GM19035 (cell line): ENCODE measurements around the gene GRIN3B.

ENCODE experiments used
- ATAC-seq: cut with Tn5 transposase; IDR thresholded peaks from one replicate; pipeline ENCODE4 v1.9.1; 2021; ENCODE audit not compliant: unreplicated experiment

GRIN3B gene

DNA sequence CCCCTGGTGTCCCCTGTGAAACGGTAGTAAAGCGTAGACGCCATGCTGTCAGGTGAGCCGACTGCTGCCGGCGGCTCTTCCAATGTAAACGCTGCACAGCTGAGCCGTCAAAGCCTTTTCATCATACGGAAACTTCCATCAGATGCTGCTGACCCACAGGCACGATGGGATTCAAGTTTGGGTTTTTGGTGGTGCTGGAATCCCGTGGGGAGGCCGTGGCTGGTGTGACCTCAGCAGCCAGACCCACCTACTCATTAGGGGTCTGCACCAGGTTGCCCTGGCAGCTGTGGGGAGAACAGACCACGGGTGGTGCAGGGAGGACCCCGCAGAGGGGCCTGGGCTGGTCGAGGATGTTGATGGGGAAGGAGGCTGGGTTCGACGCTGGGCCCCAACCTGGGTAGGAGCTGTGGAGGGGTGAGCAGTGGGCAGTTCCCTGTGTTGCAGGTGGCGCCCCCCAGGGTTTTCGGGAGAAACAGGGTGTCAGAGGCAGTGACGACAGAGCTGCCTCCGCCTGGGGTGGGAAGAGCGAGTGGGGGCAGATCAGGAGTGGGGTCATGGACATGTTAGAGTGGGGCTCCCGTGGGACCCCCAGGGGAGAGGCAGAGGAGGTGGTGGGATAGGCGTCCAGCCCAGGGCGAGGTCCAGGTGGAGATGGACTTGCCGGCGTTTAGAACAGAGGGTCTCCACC lies 6.6 kb downstream of the GRIN3B start:
- no peak for ATAC-seq

DNA sequence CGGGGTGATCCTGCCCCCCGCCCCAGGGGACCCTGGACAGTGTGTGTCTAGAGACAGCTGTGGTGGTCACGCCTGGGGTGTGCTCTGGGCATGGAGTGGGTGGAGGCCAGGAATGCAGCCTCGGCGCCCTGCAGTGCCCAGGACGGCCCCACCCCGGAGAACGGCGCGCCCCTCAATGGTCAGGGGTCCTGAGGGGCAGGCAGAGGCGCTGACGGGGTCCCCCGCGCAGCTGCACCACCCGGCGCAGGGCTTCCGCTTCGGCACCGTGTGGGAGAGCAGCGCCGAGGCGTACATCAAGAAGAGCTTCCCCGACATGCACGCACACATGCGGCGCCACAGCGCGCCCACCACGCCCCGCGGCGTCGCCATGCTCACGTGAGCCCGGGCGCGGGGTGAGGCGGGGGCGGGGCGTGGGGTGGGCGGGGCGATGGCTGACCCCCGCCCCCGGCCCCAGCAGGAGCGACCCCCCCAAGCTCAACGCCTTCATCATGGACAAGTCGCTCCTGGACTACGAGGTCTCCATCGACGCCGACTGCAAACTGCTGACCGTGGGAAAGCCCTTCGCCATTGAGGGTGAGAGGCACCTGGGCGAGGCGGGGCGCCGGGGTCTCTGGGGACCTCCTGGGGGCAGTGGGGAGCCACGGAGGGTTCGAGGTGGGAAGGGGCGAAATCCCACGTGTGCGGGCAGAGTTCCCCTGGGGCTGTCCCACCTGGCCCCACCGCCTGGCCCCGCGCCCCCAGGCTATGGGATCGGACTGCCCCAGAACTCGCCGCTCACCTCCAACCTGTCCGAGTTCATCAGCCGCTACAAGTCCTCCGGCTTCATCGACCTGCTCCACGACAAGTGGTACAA lies 7.4 kb downstream of the GRIN3B start:
- ATAC-seq = no peak

DNA sequence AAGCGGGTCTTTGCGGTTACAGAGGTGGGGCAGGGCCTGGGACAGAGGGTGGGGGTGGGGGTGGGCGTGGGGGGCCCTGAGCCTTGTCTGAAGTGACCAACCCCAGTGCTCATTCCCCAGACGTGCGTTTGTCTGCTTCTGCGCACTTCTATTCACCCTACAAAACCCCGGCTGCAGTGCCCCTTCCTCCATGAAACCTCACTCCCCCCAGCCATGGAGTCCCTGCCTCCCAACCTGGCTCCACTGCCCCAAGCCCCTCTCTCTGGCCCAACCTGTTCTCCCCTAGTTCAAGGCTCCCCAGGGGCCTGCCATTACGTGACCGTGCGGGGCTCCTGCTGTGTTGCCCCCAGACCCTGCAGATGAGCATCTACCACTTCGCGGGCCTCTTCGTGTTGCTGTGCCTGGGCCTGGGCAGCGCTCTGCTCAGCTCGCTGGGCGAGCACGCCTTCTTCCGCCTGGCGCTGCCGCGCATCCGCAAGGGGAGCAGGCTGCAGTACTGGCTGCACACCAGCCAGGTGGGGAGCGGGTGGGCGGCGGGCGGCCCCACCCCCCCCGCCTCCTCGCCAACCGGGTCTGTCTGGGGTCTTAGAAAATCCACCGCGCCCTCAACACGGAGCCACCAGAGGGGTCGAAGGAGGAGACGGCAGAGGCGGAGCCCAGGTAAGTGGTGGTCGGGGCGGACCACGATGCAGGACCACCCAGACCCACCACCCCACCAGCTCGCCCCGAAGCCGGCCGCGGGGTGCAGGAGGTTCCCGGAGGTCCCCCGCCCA lies 8.2 kb downstream of the GRIN3B start:
- ATAC-seq = no peak

DNA sequence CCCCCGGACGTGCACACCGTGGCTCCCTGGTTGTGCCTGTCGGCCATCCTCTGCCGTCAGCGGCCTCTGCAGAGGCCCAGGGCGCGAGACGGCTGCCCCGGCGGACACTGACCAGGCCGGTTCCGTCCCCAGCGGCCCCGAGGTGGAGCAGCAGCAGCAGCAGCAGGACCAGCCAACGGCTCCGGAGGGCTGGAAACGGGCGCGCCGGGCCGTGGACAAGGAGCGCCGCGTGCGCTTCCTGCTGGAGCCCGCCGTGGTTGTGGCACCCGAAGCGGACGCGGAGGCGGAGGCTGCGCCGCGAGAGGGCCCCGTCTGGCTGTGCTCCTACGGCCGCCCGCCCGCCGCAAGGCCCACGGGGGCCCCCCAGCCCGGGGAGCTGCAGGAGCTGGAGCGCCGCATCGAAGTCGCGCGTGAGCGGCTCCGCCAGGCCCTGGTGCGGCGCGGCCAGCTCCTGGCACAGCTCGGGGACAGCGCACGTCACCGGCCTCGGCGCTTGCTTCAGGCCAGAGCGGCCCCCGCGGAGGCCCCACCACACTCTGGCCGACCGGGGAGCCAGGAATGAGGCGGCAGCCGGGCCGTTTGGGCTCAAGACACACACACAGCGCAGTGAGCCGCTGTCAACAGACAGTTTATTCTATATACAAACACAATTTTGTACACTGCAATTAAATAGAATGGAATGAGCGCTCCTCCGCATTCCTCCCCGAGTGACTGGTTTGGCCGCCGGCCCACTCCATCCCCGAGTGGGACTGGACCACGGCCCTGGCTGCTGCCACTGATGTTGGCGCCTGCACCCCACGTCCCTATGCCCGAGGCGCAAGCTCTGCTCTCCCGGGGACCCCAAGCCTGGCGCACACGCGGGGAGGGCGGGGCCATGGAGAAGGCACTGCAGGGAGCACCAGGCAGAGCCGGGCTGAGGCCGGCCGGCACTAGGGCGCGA lies 9.1 kb downstream of the GRIN3B start:
- no peak for ATAC-seq

DNA sequence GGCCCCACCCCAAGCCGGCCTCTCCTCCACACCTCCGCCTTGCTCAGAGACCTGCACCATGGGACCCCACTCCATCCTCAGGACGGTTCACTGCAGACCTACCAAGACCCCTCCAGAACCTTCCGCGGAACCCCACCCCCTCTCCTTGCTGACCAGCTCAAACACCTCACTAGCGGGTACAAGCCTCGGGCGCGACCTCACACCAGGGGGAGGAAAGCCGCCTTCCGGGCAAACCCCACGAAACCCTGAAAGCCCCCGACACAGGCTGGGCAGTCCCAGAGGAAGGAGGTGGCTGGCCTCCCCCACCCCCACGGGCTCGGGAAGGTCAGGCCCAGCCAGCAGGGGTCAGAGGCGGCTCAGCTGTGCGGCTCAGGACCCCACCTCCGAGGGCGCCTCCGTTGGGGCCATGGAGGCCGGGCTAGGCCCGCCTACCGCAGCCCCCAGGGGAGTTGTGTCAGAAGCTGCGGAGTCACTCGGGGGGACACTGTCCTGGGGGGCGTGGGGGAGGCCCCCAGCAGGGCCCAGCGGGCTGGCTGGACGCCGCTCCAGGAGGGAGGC lies 9.8 kb downstream of the GRIN3B start:
- ATAC-seq = no peak

DNA sequence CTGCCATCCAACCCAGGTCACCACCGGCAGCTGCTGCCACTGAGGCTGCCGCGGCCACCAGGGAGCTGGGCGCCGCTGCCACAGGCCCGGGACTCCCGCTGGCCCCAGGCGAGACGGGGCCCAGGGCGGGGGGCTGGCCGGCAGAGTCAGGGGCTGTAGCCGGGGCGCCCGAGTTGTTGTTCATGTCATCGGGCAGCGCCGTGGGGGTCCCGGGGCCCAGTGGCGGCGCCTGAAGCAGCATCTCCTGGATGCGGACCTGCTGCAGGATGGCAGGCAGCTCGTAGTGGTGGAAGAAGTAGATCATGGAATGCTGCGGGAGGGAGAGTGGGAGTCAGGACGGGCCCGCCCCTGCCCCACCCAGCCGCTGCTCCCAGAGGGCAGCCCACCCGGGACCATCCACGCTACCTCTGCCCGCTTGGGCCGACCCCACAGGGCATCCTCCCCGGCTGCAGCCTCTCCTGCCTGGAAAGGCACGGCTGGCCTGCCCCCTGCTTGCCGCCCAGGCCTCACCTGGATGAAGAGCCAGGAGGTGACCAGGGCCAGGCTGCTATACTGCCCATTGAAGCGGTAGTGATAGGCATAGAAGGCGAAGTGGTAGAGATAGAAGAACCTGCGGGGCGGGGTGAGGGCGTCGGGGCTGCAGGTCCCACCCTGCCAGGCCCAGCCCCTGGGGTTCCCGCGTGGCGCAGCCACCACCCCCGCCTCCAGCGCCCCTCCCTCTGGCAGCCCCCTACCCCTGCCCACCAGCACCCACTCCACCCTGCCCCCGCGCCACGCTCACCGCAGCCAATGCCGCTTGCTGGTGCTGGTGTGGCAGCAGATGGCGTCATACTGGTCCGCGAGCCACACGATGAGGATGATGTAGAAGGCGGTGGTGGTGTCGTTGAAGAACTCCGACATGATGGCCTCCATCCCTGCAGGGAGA lies 10.6 kb downstream of the GRIN3B start:
- no peak for ATAC-seq

DNA sequence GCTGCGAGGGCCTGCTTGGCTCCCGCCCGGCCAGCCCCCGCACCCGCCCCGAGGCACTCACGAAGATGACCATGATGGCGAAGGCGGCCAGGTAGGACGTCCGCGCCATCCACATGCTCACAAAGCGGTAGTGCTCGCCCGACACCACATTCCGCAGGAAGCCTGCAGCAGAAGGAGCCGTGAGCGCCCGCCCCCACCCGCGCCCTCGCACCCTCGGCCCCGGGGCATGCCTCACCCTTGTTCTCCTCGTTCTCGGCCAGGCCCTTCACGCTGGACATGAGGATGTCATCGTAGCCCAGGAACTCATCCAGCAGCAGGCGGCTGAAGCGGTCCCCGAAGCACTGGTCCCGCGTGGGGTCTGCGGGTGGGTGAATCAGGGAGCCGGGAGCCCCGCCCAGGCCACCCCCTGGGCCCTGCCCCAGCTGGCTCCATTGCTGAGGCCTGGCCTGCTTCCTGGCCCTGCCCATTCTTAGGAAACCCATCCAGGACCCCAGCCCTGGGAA lies 11.7 kb downstream of the GRIN3B start:
- no peak for ATAC-seq

DNA sequence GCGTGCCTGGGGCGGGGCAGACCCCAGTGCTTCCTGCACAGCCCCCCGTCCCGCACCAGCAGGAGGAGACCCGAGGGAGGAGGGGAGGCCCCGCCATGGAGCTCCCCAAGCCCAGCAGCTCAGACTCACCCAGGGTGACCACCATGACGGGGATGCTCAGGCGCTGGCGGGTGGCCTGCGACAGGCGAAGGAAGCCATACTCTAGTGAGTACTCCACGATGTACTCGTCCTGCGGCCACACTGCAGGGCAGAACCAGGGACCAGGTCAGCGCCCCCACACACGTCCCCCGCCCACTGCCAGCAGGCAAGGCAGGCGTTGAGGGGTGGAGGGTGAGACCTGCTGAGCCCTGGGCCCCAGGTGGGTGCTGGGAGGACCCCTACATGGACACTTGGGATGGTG lies 12.1 kb downstream of the GRIN3B start:
- ATAC-seq = no peak

DNA sequence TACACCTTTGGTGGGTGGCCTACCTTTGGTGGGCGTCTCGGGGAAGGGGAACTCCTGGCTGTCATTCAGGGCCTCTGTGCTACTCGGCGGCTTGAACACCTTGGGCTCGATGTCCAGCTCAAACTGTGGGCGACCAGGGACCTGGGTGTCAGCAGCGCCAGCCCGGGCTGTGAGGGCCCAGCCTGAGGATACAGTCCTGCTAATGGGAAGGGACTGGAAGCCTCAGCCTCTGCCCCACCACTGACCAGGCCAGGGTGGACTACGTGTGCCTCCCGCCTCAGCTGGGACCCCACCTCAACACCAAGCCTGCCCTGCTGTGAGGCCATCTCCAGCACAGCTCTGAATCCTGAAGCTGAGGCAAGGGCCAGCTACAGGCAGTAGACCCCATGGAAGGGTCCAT lies 13.0 kb downstream of the GRIN3B start:
- ATAC-seq = no peak

DNA sequence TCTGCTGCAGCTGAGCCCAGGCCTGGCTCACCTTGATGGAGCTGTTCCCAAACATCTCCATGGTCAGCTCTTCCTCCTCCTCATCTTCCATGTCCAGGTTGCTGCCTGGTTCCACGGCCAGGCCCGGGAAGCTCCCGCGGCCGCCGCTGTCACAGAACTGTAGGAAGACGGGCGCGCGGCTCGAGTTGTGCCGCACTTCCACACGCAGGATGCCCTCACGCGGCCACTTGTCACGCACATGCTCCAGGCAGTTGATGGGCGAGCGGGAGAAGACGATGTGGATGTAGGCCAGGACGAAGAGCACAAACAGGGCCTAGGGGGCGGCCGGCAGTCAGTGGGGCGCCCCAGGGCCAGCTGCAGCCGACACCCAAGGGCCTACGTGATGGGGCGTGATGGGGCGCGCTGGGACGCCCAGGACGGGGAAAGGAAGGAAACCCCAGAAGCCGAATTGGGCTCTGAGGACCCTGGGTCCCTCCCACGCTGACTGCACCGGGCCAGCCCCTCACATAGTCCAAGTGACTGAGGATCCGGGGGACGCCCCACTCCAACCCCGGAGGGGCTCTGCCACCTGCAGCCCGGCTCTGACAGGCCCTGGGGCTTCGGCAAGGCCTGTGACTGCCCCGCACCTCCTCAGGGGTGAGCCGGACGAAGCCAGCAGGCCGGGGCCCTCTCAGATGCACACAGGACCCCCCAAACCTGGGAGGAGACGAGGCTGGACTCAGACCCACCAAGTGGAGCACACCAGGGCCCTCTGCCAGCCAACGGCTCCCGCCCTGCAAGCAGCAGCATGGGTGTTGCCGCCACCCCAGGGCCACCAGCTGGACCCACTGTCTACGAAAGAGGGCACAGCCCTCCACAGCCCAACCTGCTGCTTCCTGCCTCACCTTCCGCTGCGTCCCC lies 14.2 kb downstream of the GRIN3B start:
- ATAC-seq = no peak

DNA sequence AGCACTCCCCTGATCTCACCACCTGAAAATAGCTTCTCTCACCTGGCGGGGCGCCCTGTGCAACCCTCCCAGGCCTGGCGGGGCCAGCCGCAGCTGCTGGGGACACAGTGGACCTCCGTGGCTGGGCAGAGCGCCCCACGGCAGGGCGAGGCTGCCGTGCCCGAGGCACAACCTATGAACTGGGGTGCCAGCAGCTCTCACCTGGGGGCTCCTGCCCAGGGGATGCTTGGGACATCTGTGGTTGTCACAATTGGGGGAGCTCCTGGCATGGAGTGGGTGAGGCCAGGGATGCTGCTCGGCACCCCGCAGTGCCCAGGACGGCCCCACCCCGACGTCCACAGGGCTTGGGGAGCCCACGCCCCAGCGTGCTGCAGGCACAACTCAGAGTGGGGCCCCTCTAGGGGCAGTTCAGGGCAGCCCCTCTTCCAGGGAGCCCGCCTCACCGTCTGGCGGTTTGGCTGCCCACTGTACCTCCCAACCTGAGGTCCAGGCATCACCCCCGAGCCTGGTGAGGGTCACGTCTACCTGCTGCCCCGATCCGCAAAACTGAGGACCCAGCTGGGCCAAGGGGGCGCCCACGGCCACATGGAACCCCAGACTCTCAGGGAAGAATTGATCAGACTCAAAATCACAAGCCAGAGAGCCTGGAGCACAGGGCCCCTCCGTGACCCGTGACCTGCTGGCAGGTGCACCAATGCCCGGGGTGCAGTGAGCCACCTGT lies 15.0 kb downstream of the GRIN3B start:
- no peak for ATAC-seq

DNA sequence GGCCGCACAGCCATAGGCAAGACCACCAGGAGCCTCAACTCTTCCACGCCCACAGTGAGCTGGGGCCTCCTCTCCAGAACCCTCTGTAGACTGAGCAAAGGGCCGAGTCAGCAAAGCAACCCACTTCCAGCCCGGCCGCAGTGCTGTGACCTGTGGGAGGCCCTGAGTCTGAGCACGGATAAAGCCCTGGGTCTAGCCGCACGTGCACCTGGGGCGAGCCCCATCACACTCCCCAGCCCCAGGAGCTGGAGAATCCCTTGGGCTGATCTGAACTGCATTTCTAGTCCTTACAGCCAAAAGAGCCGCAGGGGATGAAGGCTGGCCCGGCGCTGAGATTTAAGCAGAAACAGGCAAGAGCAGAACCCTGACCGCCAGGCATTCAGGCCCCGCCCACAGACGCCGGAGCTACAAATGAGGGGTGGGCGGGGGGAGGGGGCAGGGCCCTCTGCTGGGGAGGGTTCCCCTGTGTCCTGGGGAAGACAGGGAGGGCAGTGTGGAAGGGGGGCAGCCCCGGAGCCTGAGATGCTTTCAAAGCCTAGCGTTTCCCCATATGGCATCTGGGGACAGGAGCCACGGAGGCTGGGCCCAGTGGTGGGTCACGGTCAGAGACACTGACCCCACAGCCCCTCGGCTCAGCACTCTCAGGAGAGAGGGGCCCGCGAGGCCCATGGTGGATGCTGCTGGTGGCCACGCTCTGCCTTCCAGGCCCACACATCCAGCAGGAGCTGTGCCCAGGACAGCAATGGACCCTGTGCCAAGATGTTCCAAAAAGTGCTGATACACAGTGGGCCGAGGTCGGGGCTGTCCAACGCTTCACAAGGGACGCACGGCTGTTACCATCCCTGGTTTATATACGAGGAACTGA lies 15.8 kb downstream of the GRIN3B start:
- no peak for ATAC-seq

DNA sequence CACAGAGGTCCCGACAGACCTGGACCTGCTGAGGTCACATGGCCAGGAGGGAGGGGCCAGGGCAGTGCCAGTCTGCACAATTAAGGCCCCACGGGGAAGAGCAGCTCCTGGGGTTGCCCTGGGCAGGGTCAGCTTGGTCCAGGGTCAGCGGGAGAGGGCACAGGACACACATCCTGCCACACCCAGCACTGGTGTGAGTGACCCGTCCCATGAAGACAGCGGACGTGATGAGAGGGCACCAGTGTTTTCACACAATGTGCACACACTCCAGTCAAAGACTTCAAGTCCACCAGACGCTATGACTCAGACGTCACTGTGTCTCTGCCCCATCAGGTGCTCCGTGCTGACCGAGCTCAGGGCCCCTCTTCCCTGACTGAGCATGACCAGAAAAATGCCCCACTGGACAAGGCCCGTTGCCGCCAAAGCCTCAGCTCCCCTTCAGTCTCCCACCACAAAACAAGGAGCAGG lies 16.5 kb downstream of the GRIN3B start:
- ATAC-seq = no peak

DNA sequence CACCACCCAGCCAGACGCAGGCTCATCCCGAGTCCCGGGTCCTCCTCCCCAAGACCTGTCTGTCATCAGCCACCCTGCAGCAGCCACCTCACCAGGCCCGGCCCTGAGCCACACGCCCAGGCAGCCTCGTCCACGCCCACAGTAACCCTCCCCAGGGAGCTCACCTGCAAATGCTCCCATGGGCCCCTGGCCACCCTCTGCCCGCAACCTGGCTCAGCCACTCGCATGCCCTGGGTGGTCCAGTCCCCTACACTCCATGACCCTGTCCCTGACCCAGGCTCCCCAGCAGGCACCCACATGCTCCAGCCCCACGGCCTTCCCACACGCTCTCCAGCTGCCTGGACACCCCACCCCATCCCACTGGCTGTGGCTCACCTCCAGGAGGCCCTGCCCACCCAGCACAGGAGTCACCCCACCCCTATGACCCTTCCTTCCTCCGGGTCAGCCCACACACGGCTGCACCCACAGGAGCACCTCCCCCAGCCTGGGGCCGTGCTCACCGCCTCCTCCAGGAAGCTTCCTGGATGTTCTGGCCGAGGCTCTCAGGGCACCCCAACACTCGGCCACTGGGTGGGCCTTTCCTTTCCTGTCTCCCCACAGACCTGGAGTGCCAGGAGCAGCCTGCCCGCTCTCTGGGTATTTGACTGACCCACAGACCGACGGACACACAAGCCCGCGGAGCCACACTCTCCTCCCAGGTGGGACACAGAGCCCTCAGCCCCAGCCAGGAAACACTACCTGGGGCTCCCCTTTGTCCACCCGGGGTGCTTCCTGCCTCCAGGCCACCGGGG lies 17.1 kb downstream of the GRIN3B start:
- no peak for ATAC-seq

DNA sequence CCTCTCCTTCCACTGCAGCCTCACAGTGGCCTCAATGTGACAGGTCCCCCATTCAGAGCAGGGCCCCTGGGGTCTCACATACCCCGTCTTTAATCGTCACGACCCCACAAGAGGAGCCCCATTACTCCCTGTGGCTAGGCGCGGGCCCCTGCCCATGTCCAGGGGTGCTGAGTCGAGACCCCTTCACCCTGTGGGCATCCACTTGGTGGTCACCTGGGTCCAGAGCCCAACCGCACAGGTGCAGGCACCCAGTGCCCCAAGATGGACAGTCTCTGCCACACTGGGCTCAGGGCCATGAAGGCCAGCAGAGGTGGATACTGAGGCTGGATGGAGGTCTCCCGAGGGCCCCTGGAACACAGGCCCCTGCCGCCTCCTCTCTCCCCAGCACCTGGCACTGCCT lies 17.7 kb downstream of the GRIN3B start:
- ATAC-seq = no peak

DNA sequence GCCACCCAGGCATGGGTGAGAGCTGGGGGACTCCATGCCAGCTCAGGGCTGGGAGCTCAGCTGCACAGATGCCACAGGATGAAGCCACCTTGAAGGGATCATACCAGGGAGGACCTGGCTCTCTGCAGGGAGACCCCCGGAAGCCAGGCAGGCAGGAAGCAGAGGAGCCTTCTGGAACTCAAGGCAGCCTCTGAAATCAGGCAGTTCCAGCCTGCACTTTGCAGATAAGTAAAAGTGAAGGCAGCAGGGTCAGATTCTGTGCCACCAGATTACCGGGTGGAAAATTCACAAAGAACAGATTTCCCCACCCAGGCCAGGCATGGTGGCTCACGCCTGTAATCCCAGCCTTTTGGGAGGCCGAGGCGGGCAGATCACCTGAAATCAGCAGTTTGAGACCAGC lies 18.2 kb downstream of the GRIN3B start:
- ATAC-seq = no peak
